Suppressor macrophage treated with lipopolysaccharide for 4 hours (primary cell): ENCODE results near the gene LTV1.

Experiments used
- DNase-seq: peaks from one replicate; pipeline ENCODE4 v3.0.0-alpha.2; 2020

LTV1 gene

GRCh38 chr6:143896126-143896860 lies 53.2 kb downstream of the LTV1 start:
- peak; percentile 27 for DNase-seq

GRCh38 chr6:143900358-143900757 lies 57.2 kb downstream of the LTV1 start:
- DNase-seq = no peak

- DNase-seq = no peak
Measured at GRCh38 chr6:143901885-143902750, 59.0 kb downstream of the LTV1 start.

- DNase-seq = no peak
Measured at GRCh38 chr6:143902827-143903226, 59.7 kb downstream of the LTV1 start.

GRCh38 chr6:143911028-143911427 lies 67.9 kb downstream of the LTV1 start:
- DNase-seq = no peak

- DNase-seq = no peak
Measured at GRCh38 chr6:143912671-143913070, 69.5 kb downstream of the LTV1 start.
